ENCODE measurements around the gene ZNF70.

The ZNF70 gene

DNA sequence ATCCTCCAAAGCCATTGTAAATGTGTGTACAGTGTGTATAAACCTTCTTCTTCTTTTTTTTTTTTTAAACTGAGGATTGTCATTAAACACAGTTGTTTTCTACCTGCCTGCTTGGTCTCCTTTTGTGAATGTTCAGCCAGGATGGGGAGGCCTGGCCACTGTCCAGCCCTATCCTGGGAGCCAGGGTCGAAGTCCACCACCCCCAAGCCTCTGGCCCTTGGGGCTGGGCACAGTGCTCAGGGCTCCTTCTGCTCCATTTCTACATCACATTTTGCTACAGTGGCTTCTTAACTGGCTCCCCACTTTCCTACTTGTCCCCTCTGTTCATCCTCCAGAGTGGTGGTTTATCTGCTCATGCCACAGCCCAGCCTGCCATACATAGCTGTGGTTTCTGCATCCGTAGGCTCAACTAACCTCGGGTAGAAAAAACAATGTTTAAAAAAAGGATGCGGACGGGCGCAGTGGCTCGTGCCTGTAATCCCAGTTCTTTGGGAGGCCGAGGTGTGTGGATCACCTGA is 33.4 kb upstream of the ZNF70 start:
- peak overlapping the region; percentile 23; the same call in 1 of the 2 replicates for H3K27ac ChIP-seq
- no peak for DNase-seq (ENCODE audit: low spot score)
- TF ChIP-seq, protein P1, sequence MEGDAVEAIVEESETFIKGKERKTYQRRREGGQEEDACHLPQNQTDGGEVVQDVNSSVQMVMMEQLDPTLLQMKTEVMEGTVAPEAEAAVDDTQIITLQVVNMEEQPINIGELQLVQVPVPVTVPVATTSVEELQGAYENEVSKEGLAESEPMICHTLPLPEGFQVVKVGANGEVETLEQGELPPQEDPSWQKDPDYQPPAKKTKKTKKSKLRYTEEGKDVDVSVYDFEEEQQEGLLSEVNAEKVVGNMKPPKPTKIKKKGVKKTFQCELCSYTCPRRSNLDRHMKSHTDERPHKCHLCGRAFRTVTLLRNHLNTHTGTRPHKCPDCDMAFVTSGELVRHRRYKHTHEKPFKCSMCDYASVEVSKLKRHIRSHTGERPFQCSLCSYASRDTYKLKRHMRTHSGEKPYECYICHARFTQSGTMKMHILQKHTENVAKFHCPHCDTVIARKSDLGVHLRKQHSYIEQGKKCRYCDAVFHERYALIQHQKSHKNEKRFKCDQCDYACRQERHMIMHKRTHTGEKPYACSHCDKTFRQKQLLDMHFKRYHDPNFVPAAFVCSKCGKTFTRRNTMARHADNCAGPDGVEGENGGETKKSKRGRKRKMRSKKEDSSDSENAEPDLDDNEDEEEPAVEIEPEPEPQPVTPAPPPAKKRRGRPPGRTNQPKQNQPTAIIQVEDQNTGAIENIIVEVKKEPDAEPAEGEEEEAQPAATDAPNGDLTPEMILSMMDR (conservative IDR thresholded peaks at IDR 0.05; ENCODE audit: low read depth) = no peak
- ChIA-PET POLR2A (ENCODE audit: low non-redundant PET) (no interaction called here), CTCF (no interaction called here)

DNA sequence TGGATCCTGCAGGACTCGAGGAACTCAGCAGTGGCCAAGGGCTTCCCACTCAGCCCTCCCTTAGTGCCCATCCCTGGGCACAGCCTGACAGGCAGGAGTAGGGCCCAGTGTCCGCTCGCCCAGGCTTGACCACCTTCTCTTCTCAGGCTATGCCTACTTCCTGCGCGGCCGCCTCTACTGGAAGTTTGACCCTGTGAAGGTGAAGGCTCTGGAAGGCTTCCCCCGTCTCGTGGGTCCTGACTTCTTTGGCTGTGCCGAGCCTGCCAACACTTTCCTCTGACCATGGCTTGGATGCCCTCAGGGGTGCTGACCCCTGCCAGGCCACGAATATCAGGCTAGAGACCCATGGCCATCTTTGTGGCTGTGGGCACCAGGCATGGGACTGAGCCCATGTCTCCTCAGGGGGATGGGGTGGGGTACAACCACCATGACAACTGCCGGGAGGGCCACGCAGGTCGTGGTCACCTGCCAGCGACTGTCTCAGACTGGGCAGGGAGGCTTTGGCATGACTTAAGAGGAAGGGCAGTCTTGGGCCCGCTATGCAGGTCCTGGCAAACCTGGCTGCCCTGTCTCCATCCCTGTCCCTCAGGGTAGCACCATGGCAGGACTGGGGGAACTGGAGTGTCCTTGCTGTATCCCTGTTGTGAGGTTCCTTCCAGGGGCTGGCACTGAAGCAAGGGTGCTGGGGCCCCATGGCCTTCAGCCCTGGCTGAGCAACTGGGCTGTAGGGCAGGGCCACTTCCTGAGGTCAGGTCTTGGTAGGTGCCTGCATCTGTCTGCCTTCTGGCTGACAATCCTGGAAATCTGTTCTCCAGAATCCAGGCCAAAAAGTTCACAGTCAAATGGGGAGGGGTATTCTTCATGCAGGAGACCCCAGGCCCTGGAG is 32.6 kb upstream of the ZNF70 start:
- TF ChIP-seq, protein P1 (conservative IDR thresholded peaks at IDR 0.05; ENCODE audit: low read depth) = no peak
- peak overlapping the region; percentile 23 for H3K27ac ChIP-seq
- CTCF ChIA-PET = no interaction called here
- POLR2A ChIA-PET (ENCODE audit: low non-redundant PET) = no interaction called here
- DNase-seq (ENCODE audit: low spot score) = no peak

DNA sequence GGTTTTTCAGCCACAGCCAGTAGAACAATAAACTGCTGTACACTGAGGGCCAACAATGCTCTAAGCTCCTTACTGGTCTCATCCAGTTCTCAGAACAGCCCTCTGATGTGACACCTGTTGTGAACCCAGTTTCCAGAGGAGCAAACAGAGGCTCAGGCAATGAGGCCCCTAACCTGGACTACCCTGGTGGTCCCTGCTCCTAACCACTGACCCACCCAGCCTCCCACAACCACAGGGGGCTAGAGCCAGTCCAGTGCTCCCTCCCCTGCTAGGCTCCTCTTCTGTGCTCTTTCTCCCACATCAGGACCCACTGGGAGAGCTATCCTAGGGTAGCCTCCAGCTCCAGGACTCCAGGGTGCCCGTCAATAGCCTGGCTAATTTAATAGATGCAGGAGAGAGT is 31.8 kb upstream of the ZNF70 start:
- TF ChIP-seq, protein P1 (conservative IDR thresholded peaks at IDR 0.05; ENCODE audit: low read depth) = no peak
- DNase-seq (ENCODE audit: low spot score) = no peak
- peak overlapping the region; percentile 81 for H3K27ac ChIP-seq
- ChIA-PET CTCF (no interaction called here), POLR2A (ENCODE audit: low non-redundant PET) (no interaction called here)

DNA sequence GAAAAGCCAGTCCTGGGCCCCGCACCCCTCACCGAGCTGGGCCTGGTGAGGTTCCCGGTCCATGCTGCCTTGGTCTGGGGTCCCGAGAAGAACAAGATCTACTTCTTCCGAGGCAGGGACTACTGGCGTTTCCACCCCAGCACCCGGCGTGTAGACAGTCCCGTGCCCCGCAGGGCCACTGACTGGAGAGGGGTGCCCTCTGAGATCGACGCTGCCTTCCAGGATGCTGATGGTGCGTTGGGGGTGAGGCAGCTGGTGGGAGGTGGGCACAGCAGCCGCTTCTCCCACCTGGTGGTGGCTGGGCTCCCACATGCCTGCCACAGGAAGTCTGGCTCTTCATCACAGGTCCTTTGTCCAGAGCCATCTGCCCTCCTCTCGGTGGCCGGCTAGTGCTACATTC is 31.3 kb upstream of the ZNF70 start:
- peak overlapping the region; percentile 81 for H3K27ac ChIP-seq
- POLR2A ChIA-PET (ENCODE audit: low non-redundant PET) = no interaction called here
- TF ChIP-seq, protein P1 (conservative IDR thresholded peaks at IDR 0.05; ENCODE audit: low read depth) = no peak
- DNase-seq (ENCODE audit: low spot score) = no peak
- CTCF ChIA-PET = no interaction called here

DNA sequence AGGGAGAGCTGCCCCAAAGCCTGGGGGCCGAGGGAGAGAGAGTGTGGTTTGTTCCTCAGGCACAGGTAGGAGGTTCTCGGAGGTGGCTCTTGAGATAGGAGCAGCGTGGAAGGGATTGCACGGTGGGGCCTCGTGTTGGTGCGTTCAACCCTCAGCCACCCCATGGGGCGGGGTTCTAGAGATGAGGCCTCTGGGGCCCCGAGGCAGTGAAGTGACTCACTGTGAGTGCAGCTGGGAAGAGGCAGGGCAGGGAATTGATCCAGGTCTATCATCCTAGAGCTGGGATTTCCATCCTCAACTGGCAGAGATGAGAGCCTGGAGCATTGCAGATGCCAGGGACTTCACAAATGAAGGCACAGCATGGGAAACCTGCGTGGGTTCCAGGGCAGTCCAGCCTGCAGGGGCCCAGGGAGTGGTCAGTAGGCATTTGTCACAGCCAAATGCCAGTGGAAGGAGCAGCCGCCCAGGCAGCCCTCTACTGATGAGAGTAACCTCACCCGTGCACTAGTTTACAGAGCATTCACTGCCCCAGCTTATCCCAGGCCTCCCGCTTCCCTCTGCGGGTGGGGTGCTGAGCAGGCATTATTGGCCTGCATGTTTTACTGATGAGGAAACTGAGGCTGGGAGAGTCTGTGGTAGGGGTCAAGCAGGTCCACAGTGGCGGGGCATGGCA is 30.7 kb upstream of the ZNF70 start:
- CTCF ChIA-PET = interaction anchor here (0.8 kb wide), 1 partner anchor 68 kb away, joined by 3 read pairs; no protein-coding TSS in a partner anchor
- H3K27ac ChIP-seq = peak overlapping the region; percentile 81
- POLR2A ChIA-PET (ENCODE audit: low non-redundant PET) = no interaction called here
- TF ChIP-seq, protein P1 (conservative IDR thresholded peaks at IDR 0.05; ENCODE audit: low read depth) = no peak
- DNase-seq (ENCODE audit: low spot score) = peak; percentile 80

DNA sequence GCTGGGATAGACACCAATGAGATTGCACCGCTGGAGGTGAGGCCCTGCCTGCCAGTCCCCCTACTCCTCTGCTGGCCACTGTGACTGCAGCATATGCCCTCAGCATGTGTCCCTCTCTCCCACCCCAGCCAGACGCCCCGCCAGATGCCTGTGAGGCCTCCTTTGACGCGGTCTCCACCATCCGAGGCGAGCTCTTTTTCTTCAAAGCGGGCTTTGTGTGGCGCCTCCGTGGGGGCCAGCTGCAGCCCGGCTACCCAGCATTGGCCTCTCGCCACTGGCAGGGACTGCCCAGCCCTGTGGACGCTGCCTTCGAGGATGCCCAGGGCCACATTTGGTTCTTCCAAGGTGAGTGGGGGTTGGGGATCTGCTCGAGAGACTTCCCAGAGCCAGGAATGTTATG is 30.2 kb upstream of the ZNF70 start:
- peak overlapping the region; percentile 81 for H3K27ac ChIP-seq
- DNase-seq (ENCODE audit: low spot score) = no peak
- TF ChIP-seq, protein P1 (conservative IDR thresholded peaks at IDR 0.05; ENCODE audit: low read depth) = no peak
- ChIA-PET CTCF (interaction anchor here (0.8 kb wide), 1 partner anchor 69 kb away, joined by 3 read pairs; no protein-coding TSS in a partner anchor), POLR2A (ENCODE audit: low non-redundant PET) (no interaction called here)

Measured in RWPE1 (cell line).